Spleen (tissue), 7 donors: Measurements from ENCODE around the gene ZNF732.

ENCODE experiments used
- CTCF ChIP-seq, 11 experiments: fragments of 200-600 bp in 7 of 11; fragments of 450-650 bp in 4 of 11; sonication (generic) in 4 of 11; IDR thresholded peaks in 8 of 11; conservative IDR thresholded peaks in 3 of 11; 1 replicate in 7 of 11; 2 replicates in 4 of 11; pipeline versions ENCODE4 v1.4.0 to v1.8.0; 2016 to 2021; ENCODE audit warnings: antibody characterized with exemption in 11 of 11, inconsistent platforms in 4 of 11, mild to moderate bottlenecking in 1 of 11
- POLR2A ChIP-seq, 3 donors: fragments of 450-650 bp; IDR thresholded peaks; one replicate each; pipeline ENCODE4 v1.5.1; 2017; ENCODE audit warnings: antibody characterized with exemption in 3 of 3, mild to moderate bottlenecking in 1 of 3
- POLR2AphosphoS5 ChIP-seq, 3 donors: sonication (generic); formaldehyde crosslinking; IDR thresholded peaks; one replicate each; pipeline ENCODE4 v1.5.1; 2017; ENCODE audit warnings: antibody characterized with exemption in 3 of 3
- donor health status: DM: no; HTN: no; CAD: no; lungs with moderate emphysema.
- donor health status: DM: no; HTN: no; CAD: no.
- donor health status: DM: no; HTN: no; CAD: no.

DNA sequence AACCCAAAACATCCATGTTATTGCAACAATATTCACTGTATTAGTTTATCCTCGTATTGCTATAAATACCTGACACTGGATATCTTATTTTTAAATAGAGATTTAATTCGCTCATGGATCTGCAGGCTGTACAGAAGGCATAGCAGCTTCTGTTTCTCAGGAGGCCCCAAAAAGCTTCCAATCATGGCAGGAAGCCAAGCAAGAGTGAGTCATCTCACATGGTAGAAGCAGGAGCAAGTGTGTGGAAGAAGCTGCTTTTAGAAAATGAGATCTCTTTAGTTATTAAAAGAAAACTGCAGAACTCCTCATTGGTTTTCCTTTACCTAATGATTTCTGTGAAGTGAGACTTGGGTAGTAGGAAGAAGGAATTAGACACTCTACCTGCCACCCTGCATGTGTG, 16.4 kb downstream of the ZNF732 start:
- no peak for TF ChIP-seq CTCF (IDR thresholded peaks at IDR 0.05 in 8 of 11, conservative IDR thresholded peaks at IDR 0.05 in 3 of 11)
- TF ChIP-seq POLR2A (IDR thresholded peaks at IDR 0.05) = no peak
- TF ChIP-seq POLR2AphosphoS5 (IDR thresholded peaks at IDR 0.05) = no peak
